ENCODE results near the gene SNAP47.

Gene SNAP47

DNA sequence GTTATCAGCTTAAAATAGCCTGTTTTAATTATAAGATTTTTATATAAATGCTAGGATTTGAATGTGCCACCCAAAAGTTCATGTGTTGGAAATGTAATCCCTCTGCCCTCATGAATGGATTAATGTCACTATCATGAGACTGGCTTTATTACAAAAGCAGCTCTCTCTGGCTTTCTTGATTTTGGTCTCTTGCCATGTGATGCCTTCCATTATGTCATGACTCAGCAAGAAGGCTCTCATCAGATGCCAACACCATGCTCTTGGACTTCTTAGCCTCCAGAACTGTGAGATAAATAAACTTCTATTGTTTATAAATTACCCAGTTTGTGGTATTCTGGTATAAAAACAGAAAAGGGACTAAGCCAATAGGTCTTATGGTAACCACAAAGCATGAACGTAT lies 73.3 kb downstream of the SNAP47 start:
- no peak for DNase-seq

DNA sequence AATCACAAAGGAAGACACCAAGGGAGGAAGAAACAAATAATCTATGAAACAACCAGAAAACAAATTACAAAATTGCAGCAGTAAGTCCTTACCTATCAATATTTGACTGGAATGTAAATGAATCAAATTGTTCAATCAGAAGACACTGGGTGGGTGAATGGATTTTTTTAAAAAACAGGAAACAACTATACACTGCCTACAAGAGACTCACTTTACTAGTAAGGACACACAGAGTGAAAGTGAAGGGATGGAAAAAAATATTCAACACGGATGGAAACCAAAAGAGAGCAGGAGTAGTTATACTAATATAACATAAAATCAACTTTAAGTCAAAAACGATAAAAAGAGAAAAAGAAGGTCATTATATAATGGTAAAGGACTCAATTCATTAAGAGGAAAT lies 73.8 kb downstream of the SNAP47 start:
- DNase-seq, result no peak

- DNase-seq, result no peak
Measured at GRCh38 chr1:227813962-227814361, 78.7 kb downstream of the SNAP47 start.

DNA sequence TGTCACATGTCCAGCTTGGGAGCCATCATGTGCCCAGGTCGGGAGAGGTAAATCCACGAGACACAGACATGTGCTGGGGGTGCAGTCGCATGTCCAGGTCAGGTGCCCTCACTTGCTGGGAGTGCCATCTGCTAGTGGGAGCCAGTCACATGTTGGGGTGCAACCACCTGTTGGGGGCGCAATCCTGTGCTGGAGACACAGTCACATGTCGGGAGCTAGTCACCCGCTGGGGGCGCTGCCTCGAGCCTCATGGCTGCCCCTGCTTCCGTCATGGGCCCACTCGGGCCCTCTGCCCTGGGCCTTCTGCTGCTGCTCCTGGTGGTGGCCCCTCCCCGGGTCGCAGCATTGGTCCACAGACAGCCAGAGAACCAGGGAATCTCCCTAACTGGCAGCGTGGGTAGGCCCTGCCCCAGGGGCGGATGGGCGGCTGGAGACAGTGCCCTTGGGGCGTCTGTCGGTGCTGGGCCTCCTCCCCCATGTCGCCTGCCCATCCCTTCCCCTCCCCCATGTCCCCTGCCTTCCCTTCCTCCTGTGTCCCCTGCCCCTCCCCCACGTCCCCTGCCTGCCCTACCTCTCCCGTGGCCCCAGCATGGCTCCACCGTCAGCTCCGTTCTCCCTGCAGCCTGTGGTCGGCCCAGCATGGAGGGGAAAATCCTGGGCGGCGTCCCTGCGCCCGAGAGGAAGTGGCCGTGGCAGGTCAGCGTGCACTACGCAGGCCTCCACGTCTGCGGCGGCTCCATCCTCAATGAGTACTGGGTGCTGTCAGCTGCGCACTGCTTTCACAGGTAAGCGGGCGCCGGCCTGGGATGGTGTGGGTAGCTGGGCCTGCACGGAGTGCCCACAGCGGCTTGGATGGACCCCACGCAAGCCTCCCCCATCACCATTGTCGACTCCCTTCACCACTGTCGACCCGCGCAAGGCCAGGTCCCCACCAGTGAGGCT lies 80.5 kb downstream of the SNAP47 start, which contains the start of gene PRSS38:
PRSS38 (plus strand) TSS at position 208 of the 942 bp plus-strand sequence; CDS start at position 250, 42 bp downstream.
- no peak for DNase-seq

- no peak for DNase-seq
Measured at GRCh38 chr1:227816750-227817446, 81.7 kb downstream of the SNAP47 start.

DNA sequence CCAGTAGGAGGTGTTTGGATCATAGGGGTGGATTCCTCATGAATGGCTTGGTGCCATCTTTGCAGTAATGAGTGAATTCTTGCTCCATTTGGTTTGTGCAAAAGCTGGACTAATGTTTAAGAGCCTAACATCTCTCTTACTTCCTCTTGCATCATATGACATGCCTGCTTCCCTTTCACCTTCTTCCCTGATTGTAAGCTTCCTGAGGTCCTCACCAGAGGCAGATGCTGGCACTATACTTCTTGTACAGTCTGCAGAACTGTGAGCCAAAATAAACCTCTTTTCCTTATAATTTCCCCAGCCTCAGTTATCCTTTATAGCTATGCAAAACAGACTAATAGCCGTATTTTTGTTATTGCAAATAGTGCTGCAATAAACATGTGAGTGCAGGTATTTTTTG lies 88.3 kb downstream of the SNAP47 start:
- no peak for DNase-seq

- DNase-seq, result no peak
Measured at GRCh38 chr1:227824204-227824603, 89.0 kb downstream of the SNAP47 start.

GRCh38 chr1:227828786-227829185 lies 93.6 kb downstream of the SNAP47 start:
- DNase-seq, result no peak
